Measurements from ENCODE around the gene P2RX1.
"Not testable (repeated sequence)": the region's sequence is repeated elsewhere in the genome, so short reads cannot be mapped to it uniquely, and the experiment has no call there.

Gene P2RX1

DNA sequence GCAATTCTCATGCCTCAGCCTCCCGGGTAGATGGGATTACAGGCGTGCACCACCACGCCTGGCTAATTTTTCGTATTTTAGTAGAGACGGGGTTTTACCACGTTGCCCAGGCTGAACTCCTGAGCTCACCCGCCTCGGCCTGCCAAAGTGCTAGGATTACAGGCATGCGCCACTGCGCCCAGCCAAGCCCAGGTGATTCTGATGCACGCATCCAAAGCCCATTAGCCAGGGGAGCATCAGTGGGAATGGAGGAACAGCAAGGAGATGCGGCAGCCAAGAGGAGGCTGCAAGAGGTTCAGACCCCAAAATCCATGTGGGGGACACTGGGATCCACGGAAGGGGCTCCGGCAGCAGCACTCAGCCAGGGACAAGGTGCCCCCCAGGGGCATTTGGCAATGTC lies 35.9 kb upstream of the P2RX1 start:
- no peak for DNase-seq (ENCODE audit: low read depth in 1 of 2, low spot score in 1 of 2)

DNA sequence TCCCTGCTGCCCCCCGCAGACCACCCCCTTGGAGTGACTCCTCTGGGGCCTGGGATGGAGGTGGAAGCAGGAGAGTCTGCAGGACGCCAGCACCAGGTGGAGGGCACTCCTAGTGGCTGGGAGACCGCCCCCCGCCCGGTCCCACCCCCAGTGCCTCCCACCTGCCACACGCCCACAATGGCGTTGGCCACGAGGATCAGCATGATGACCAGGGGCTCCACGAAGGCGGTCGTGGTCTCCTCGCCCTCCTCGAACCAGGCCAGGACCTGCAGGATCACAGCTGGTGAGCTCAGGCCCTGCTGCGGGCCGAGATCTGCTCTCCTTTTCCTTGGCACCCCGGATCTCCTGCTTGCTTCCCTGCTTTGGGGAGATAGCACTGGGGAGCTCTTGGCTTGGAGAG lies 35.2 kb upstream of the P2RX1 start:
- DNase-seq (ENCODE audit: low read depth in 1 of 2, low spot score in 1 of 2): no peak

DNA sequence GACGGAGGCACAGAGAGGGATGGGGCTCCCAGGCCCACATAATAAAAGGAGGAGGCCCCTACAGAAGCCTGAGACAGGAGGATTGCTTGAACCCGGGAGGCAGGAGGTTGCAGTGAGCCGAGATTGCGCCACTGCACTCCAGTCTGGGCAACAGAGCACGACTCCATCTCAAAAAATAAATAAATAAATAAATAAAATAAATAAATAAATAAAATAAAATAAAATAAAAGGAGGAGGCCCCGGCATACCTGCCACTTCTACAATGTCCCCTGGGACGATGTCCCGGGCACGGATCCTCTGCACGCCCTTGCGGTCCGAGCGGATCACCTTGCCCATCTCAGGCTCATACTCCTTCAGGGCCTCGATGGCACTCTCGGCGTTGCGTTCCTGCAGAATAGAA lies 34.7 kb upstream of the P2RX1 start:
- DNase-seq (ENCODE audit: low read depth in 1 of 2, low spot score in 1 of 2): no peak

DNA sequence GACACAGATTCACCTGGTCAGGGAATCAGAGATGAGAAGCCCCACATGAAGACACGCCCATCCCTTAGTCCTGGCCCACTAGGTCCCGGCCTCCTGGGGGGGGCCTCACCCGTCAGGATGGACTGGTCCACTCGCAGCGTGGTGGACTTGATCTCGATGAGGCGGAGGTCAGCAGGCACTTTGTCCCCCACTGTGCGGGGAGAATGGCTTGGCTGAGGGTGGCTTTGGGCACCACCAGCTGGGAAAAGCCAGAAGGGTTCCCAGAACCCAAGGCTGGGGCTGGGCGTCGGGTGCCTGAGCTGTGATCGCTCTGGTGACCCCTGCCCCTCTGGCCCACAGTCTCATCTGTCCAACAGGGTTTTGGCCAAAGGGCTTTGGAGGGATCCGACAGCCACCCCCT lies 34.3 kb upstream of the P2RX1 start:
- DNase-seq (ENCODE audit: low read depth in 1 of 2, low spot score in 1 of 2): no peak

DNA sequence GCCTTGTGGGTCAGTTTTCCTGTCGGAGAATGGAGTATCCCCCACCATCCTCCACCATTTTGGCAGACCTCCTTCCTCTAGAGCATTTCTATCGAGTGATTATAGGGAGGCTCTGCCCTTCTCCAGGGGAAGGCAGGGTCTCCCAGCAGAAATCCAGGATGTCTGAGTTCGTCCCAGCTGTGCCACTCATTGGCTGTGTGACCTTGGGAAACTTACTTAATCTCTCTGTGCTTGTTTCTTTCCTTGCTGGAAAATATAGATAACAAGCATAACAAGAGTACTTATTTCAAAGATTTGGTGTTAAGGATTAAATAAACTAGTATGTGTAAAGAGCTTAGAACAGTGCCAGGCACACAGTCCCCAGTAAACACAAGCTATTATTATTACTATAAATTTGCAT lies 33.2 kb upstream of the P2RX1 start:
- DNase-seq (ENCODE audit: low read depth in 1 of 2, low spot score in 1 of 2): no peak

DNA sequence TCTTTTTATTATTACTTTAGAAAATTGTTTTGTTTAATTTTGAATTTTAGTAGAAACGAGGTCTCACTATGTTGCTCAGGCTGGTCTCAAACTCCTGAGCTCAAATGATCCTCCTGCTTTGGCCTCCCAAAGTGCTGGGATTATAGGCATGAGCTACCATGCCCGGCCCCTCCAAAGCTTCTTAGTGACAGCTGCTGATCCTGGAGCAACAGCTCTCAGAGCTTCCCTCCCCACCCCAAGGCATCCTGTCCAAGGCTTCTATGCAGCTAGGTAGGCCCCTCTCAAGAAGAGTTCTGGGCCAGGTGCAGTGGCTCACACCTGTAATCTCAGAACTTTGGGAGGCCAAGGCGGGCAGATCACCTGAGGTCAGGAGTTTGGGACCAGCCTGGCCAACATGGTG lies 32.3 kb upstream of the P2RX1 start:
- not testable (repeated sequence) for DNase-seq (ENCODE audit: low read depth in 1 of 2, low spot score in 1 of 2)

DNA sequence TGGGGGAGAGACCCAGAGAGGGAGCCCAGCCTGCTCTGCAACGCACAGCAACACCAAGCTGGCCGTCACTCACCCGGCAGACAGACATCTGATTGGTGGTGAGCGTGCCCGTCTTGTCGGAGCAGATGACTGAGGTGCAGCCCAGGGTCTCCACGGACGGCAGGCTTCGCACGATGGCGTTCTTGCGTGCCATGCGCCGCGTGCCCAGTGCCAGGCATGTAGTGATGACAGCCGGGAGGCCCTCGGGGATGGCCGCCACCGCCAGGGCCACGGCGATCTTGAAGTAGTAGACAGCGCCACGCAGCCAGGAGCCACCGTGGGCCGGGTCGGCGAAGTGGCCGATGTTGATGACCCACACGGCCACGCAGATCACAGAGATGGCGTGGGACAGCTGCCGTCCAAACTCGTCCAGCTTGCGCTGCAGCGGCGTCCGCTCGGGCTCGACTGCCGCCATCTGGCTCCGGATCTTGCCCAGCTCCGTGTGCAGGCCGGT lies 31.1 kb upstream of the P2RX1 start:
- DNase-seq (ENCODE audit: low read depth in 1 of 2, low spot score in 1 of 2): no peak

DNA sequence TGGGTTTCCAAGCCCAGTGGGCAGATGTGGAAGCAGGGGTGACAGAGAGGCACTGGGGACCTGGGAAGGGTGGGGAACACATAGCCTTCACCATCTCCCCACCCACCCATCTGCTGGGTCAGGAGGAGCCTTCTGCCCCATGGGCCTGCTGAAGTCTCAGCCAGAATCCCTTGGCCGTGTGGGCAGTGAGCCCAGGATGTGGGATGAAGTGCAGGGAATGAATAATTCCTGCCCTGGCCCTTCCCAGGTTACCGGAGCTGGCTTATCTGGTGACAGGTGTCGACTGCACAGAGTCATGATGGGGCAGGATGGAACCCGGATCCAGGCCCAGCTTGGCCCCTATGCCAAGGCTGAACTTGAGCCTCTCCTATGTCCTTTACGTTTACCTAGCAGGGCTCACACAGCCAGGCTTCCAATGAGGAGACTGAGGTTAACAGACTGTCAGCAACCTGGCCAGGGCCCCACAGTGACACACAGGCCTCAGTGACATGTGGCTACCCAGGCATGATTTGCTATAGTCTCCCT lies 30.5 kb upstream of the P2RX1 start:
- no peak for DNase-seq (ENCODE audit: low read depth in 1 of 2, low spot score in 1 of 2)

DNA sequence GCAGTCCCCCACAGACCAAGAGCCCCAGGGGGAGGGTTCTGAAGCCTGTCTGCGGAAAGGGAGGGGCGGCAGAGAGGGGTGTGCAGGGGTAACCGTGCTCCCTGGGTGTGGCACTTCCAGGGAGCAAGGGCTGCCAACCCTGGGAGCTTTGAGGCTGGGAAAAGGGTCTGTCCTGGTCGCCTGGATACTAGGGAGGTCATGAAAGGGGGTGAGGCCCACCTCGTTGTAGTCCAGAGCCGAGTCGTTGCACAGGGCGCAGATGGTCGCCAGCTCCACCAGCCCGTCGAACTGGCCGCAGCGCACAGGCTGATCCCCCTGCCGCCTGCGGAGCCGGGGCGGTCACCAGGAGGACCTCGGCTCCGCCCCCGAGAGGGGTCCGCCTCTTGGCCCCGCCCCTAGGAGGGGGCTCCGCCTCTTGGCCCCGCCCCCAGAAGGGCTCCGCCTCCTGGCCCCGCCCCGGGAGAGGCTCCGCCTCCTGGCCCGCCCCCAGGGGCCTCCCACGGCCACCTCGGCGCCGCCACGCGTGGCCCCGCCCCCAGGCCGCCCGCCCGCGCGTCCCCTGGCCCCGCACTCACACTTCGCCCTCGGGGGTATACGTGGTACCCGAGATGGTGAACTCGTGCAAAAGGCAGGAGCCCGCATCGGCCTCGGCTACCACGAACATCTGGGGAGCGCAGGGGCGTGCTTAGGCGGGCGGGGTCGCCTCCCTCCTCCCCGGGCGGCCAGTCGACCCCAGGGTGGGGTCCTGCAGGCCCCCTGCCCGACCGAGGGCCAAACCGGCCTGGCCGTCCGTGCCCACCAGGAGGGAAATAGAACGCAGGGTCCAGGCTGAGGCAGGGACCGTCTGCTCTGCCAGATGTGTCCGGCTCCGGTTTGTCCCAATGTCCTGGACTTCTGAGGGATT lies 28.5 kb upstream of the P2RX1 start:
- DNase-seq (ENCODE audit: low read depth in 1 of 2, low spot score in 1 of 2): no peak

DNA sequence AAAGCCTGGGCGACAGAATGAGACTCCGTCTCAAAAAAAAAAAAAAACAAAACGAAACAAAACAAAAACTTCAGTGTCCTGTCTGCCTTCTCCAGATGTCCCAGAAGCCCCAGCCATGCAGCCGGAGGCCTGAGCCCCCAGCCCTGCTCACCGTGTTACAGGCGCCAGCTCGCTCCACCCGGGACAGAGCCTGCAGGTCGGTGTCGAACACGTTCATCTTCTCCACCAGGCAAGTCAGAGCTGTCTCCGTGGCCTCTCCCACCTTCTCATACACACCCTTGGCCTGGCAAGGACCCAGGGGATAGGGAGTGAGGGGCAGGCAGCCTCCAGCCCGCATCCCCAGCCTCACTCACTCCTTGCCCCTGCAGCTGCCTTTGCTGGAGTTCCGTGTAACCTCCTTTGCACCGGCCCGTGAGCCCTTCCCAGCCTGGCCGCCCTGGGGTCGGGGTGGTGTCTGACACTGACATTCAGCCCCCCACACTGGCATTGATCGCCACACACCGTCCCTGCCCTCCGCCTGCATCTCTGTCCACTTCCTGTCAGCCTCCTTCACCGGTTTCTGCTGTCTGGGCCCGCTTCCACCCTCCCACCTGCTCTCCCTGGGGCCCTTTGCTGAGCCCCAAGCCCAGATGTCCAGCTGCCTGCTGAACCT lies 27.1 kb upstream of the P2RX1 start:
- no peak for DNase-seq (ENCODE audit: low read depth in 1 of 2, low spot score in 1 of 2)

DNA sequence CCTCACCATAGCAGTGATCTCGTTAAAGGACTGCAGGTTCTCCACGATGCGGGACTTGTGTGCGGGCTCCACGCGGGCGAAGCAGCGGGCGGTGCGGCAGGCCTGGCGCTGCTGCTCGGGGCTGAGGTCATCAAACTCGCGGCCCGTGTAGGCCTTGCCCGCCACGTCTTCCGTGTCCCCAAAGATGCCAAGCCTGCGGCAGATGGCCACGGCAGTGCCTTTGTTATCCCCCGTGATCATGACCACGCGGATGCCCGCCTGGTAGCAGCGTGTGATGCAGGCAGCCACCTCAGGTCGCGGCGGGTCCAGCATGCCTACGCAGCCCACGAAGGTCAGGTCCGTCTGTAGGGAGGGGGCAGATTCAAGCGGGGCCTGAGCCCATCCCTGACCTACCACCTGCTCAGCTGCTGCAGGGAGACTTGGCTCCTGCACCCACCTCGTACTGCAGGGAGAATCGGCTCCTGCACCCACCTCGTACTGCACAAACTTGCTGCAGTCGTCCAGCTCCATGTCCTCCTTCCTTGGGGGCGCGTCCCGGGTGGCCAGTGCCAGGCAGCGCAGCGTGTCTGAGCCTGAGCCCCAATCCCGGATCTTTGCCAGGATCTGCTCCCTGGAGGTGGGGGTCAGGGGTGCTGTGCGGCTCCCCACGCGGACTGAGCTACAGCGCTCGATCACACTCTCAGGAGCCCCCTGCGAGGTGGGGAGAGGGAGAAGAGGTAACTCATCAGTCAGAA lies 24.9 kb upstream of the P2RX1 start:
- no peak for DNase-seq (ENCODE audit: low read depth in 1 of 2, low spot score in 1 of 2)

DNA sequence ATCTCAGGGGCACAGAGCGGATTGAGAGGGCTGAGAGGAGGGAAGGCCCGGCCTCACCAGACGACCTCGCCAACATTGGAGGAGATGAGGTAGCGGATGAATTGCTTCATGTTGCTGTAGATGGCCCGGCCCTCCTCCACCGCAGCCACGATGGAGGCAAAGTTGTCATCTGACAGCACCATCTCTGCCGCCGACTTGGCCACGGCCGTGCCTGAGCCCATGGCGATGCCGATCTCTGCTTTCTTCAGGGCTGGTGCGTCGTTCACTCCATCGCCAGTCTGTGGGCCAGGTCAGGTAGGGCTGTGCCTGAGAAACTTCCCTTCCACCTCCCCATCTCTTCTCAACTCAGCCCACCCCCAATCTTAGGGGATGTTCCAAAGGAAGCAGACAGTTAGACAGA lies 21.1 kb upstream of the P2RX1 start:
- no peak for DNase-seq (ENCODE audit: low read depth in 1 of 2, low spot score in 1 of 2)

DNA sequence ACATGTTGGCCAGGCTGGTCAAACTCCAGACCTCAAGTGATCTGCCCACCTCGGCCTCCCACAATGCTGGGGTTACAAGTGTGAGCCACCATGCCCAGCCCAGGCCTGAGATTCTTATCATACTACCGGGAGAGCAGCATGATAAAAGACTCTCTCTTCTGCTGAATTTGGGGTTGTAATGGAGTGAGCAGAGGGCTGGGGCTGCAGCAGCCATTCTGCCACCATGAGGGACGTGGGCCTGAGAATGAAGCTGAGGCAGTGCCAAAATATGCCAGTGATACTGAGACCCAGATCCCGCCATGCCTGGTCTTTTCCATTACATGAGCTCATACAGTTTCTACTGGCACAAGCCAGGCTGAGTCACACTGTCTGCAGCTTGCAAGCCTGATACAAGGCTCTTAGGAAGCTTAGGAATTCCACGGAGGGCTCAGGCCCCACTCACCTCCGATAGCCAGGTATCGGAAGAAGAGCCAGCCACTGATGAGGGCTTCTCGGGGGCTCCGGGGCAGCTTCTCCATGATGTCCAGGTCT lies 19.6 kb upstream of the P2RX1 start:
- DNase-seq (ENCODE audit: low read depth in 1 of 2, low spot score in 1 of 2): no peak

DNA sequence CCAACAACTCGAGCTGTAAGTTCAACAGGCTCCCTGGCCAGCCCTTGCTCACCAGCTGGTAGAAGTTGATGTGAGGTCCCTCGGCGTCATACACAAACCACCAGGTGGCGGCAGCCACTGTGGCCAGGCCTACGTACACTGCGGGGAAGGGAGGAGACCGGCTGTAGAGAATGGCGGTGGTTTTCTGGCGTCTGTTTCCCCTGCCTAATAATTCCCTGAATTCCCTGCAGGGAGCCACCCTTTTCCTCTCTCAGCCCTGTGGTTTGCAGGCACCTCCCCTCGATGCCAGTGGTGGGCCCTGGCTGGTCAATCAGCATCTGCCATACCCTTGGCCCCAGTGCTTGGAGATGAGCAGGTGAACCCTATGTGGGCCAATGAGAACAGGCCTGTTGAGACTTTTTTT lies 18.9 kb upstream of the P2RX1 start:
- DNase-seq (ENCODE audit: low read depth in 1 of 2, low spot score in 1 of 2): no peak

DNA sequence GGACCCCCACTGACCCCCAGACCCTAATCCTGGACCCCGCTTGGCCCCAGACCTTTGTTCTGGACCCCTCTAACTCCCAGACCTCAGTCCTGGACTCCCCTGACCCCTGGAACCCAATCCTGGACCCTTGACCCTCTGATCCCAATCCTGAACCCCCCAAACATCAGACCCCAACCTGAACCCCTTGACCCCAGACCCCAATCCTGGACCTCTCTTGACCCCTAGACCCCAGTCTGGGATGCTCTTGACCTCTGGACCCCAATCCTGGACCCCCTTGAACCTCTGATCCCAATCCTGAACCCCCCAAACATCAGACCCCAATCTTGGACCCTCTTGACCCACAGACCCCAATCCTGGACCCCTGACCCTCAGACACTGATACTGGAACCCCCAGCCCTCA lies 13.5 kb upstream of the P2RX1 start:
- no peak for DNase-seq (ENCODE audit: low read depth in 1 of 2, low spot score in 1 of 2)

DNA sequence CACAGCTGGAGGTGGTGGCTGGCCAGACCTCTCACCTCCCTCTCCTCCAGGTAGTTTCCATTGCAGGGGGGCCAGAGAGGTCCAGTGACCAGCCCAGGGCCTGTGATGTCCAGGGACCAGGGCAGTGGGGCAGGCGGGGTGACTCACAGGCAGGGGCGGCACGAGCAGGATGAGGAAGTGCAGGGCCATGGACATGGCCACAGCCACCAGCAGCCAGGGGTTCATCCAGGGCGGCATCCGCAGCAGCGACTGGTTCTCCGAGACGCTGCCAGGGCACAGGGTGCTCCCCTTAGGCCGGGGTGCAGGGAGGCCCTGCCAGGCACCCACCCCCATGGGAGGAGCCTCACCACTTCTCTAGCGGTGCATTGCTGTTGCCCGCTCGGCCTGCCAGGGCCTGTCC lies 12.9 kb upstream of the P2RX1 start:
- DNase-seq (ENCODE audit: low read depth in 1 of 2, low spot score in 1 of 2): no peak

DNA sequence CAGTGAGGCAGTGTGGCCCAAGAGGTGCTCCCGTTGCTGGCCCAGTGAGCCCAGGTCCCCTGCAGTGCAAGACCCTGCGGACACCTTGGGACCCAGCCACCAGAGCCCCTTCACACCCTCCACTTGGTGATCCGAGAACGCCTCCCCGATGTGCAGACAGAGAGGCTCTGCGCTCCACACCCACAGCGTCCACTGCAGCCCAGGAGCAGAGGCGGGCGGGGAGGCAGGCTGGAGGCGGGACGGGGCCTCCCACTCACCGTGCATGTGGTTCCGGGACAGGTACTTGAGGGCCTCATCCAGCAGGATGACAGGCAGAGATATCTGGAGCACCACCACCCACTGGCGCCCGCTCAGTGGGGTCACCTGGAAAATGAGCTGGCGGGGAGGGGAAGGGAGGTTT lies 12.1 kb upstream of the P2RX1 start:
- DNase-seq (ENCODE audit: low read depth in 1 of 2, low spot score in 1 of 2): no peak

DNA sequence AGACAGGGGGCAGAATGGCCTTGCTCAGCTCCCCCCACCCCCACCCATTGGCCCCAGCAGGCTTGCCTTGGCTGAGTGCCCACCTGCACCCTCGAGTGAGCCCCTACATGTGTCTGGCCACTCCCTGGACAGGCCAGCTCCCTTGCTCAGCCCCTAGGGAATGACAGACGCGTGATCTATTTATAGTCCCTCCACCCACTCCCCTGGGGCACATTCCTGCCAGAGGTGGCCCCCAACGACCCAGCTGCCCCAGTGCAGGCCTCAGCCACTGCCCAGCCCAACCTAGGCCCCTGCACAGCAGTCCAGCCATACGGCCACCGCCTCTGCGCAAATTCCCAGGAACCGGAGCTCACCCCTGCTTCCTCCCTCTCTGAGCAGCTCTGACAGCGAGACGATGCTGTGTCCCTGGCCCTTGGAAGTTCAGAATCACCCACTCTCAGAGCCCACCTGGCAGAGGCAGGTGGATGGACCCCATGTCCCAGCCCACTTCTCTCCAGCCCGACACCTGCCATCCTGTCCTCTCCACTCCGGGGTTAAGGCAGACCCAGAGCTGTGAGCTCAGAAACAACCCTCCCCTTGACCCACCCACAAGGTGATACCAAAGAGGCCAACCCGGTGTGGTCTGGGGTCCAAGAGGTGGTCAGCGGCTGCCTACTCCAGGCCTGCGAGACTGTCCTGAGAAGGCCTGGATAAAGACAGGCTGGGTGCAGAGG lies 11.5 kb upstream of the P2RX1 start:
- no peak for DNase-seq (ENCODE audit: low read depth in 1 of 2, low spot score in 1 of 2)

DNA sequence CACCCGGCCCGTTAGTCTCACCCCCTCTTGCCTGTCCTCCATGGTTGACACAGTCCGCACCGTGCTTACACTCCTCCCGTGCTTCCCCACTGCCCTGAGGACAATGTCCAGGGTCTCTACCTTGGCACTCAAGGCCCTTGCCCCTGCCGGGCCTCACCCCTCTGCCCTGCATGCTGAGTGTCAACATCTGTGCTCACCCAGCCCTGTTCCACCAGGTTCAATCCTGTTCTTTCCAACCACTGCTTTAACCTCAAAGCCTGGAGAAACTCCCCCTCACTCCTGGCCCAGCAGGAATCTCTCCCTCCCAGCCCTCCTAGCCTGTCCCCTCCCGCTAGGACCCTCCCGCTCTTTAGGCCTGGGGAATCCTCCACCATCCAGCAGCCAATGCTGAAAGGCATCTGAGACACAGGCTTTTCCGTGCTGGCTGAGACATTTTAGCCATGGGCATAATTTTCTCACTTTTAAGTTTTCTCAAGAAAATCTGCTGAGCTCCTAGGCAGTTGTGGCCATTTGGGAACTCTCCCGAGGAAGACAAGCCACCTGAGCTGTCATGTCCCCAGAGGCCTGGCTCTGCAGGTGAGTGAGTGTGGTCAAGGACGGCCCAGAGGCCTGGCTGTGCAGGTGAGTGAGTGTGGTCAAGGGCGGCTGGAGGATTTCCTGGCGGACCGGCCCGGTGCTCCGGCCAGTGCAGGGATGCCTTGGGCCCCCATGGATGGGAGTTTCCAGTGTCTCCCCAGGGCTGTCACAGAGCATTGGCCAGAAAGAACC lies 10.8 kb upstream of the P2RX1 start:
- DNase-seq (ENCODE audit: low read depth in 1 of 2, low spot score in 1 of 2): no peak
